HG02885 (cell line): ENCODE measurements around the gene BRD9.
"Not testable (repeated sequence)": the region's sequence is repeated elsewhere in the genome, so short reads cannot be mapped to it uniquely, and the experiment has no call there.

Experiments
- ATAC-seq: cut with Tn5 transposase; IDR thresholded peaks from one replicate; pipeline ENCODE4 v1.9.1; 2021; ENCODE audit warnings: mild to moderate bottlenecking; ENCODE audit not compliant: unreplicated experiment, poor library complexity

Gene BRD9

GRCh38 chr5:828194-828593 lies 64.4 kb downstream of the BRD9 start:
- not testable (repeated sequence) for ATAC-seq

- not testable (repeated sequence) for ATAC-seq
Observed at GRCh38 chr5:825544-825943, 67.1 kb downstream of the BRD9 start.

GRCh38 chr5:821504-821903 lies 71.1 kb downstream of the BRD9 start:
- ATAC-seq, result no peak

- ATAC-seq, result no peak
Observed at GRCh38 chr5:820245-820644, 72.4 kb downstream of the BRD9 start.

- ATAC-seq, result no peak
Observed at GRCh38 chr5:819078-819477, 73.5 kb downstream of the BRD9 start.

- ATAC-seq, result no peak
Observed at GRCh38 chr5:816176-816575, 76.4 kb downstream of the BRD9 start.

- ATAC-seq, result no peak
Observed at GRCh38 chr5:815449-815848, 77.2 kb downstream of the BRD9 start.
